Panc1 (cell line): Measurements from ENCODE around the gene LRMDA. TPM values are rescaled to one million over a fixed set of nuclear protein-coding genes. Genes with fewer than 3 reads are reported as not detected.

Experiments used
- ATAC-seq: fragments of 200-7000 bp; cut with Tn5 transposase; 2 replicates; pipeline ENCODE4 v1.9.1; 2020; ENCODE audit warnings: mild to moderate bottlenecking, moderate library complexity
- BruUV-seq: library from RNA; stranded (reverse); fragments of 400-500 nt; replicated peaks from 2 replicates; lab custom pipeline; 2021; lab: Mats Ljungman, UMichigan
- CTCF ChIA-PET: fragments of 300-600 bp; sonication (Branson Sonifier 250); formaldehyde crosslinking; loops from one replicate; lab custom pipeline; 2022; ENCODE audit warnings: antibody characterized with exemption; lab: Charles Lee
- POLR2A ChIA-PET: fragments of 300-600 bp; sonication (Branson Sonifier 250); formaldehyde crosslinking; loops from one replicate; lab custom pipeline; 2022; ENCODE audit warnings: antibody characterized with exemption; lab: Charles Lee
- DNase-seq: peaks from one replicate; pipeline ENCODE4 v3.0.0-alpha.2; 2010; ENCODE audit warnings: low read depth, low spot score
- H3K27ac ChIP-seq: 2 replicates; pipeline ENCODE4 v1.5.1; 2011; ENCODE audit warnings: mild to moderate bottlenecking, low read length, inconsistent platforms
- H3K27me3 ChIP-seq: fragments of 200-500 bp; sonication (Bioruptor generic); 2 replicates; pipeline ENCODE4 v1.6.0; 2014; ENCODE audit warnings: low read length, inconsistent platforms; ENCODE audit not compliant: control insufficient read depth, insufficient read depth
- H3K36me3 ChIP-seq: fragments of 200-500 bp; sonication (Bioruptor generic); 2 replicates; pipeline ENCODE4 v1.5.1; 2014; ENCODE audit warnings: inconsistent platforms, mild to moderate bottlenecking, low read length, moderate library complexity; ENCODE audit not compliant: control insufficient read depth, insufficient read depth
- H3K4me1 ChIP-seq: 2 replicates; pipeline ENCODE4 v1.5.1; 2011; ENCODE audit warnings: inconsistent platforms, mild to moderate bottlenecking, low read length, moderate library complexity; ENCODE audit not compliant: control insufficient read depth, insufficient read depth
- H3K4me3 ChIP-seq, 2 experiments: 2 replicates each; pipeline ENCODE4 v1.5.1; 2011 to 2012; ENCODE audit warnings: low read depth in 2 of 2, low read length in 2 of 2, mild to moderate bottlenecking in 2 of 2, inconsistent platforms in 1 of 2, moderate library complexity in 1 of 2
- H3K9me3 ChIP-seq: fragments of 200-500 bp; sonication (Bioruptor generic); 2 replicates; pipeline ENCODE4 v1.5.1; 2014; ENCODE audit warnings: low read depth, mild to moderate bottlenecking, inconsistent platforms, low read length, moderate library complexity; ENCODE audit not compliant: control insufficient read depth, insufficient read depth
- CTCF ChIP-seq: fragments of 450-650 bp; IDR thresholded peaks from 2 replicates; pipeline ENCODE4 v1.5.1; 2017; ENCODE audit warnings: mild to moderate bottlenecking
- POLR2AphosphoS5 ChIP-seq: IDR thresholded peaks from 2 replicates; pipeline ENCODE4 v1.6.1; 2012; ENCODE audit warnings: mild to moderate bottlenecking, low read depth, low read length, moderate library complexity
- REST ChIP-seq, 2 experiments: IDR thresholded peaks; 2 replicates each; pipeline ENCODE4 v1.6.1; 2011 to 2012; ENCODE audit warnings: low read depth in 2 of 2, control low read depth in 1 of 2, low read length in 1 of 2, mild to moderate bottlenecking in 1 of 2, moderate library complexity in 1 of 2; ENCODE audit not compliant: insufficient read depth in 1 of 2
- SIN3A ChIP-seq: IDR thresholded peaks from 2 replicates; pipeline ENCODE4 v1.6.1; 2012; ENCODE audit warnings: low read depth, mild to moderate bottlenecking, low read length, moderate library complexity, borderline replicate concordance; ENCODE audit not compliant: insufficient read depth
- TCF7L2 ChIP-seq: IDR thresholded peaks from 2 replicates; pipeline ENCODE4 v1.6.1; 2011; ENCODE audit warnings: mild to moderate bottlenecking, low read depth, low read length, inconsistent platforms
- in situ Hi-C: cut with HindIII; loops from 2 replicates; pipeline ENCODE4 v1.10.0; 2016; ENCODE audit warnings: low sequenced_read_pairs, low pct_unique_long_range_greater_than_20kb
- intact Hi-C: fragments of 100-400 bp; cut with micrococcal nuclease; formaldehyde crosslinking; loops from one replicate; pipeline ENCODE4 v1.10.0; 2022; ENCODE audit not compliant: unreplicated experiment
- total RNA-seq: library from RNA; stranded (reverse); gene quantifications from one replicate; pipeline ENCODE4 v1.2.1, GENCODE V29; 2021; ENCODE audit not compliant: unreplicated experiment

LRMDA gene
- total RNA-seq, 1 experiment from 2014 or later = 1.2 TPM

GRCh38 chr10:76031769-76032699 lies 600.6 kb downstream of the LRMDA start:
- Histone ChIP-seq H3K4me3 (no peak overlapping the region), H3K36me3 (no peaks in the 10 kb centered on the region), H3K4me1 (no peaks in the 10 kb centered on the region), H3K9me3 (no peaks in the 10 kb centered on the region), H3K27me3 (no peaks in the 10 kb centered on the region; the same call in 1 of the 2 replicates), H3K27ac (no peak overlapping the region)
- intact Hi-C loops = loop anchor here (10.0 kb wide), 1 partner anchor 273 kb away; no protein-coding TSS in a partner anchor
- TF ChIP-seq POLR2AphosphoS5 (no peak), CTCF (no peak)
- CTCF ChIA-PET = no interaction called here
- BruUV-seq = no TSS peak
- in situ Hi-C loops = no loop called here
- POLR2A ChIA-PET = no interaction called here
- no peak for DNase-seq
- ATAC-seq = no peak

GRCh38 chr10:76032700-76033039 lies 601.2 kb downstream of the LRMDA start:
- DNase-seq = no peak
- no TSS peak for BruUV-seq
- no peak for ATAC-seq
- Histone ChIP-seq H3K27me3 (no peaks in the 10 kb centered on the region; the same call in 1 of the 2 replicates), H3K36me3 (no peaks in the 10 kb centered on the region), H3K27ac (no peak overlapping the region), H3K4me3 (no peak overlapping the region), H3K9me3 (no peaks in the 10 kb centered on the region), H3K4me1 (no peaks in the 10 kb centered on the region)
- TF ChIP-seq TCF7L2 (no peak), POLR2AphosphoS5 (no peak), REST (IDR thresholded peaks at IDR 0.05; ENCODE audit: insufficient read depth in 1 of 2, low read depth in 2 of 2, low read length in 1 of 2) (no peak), CTCF (no peak), SIN3A (no peak)
- CTCF ChIA-PET = no interaction called here
- in situ Hi-C loops (no loop called here), intact Hi-C loops (loop anchor here (10.0 kb wide), 1 partner anchor 272 kb away; no protein-coding TSS in a partner anchor)
- POLR2A ChIA-PET = no interaction called here
